GM10847 (cell line): ENCODE results near the gene RPS6KA4.

Experiments
- POLR2A ChIP-seq: IDR thresholded peaks from 2 replicates; pipeline ENCODE4 v1.6.1; 2011; ENCODE audit not compliant: insufficient read length; ENCODE audit errors: extremely low read depth

Gene RPS6KA4

GRCh38 chr11:64340671-64341335, 18.2 kb upstream of the RPS6KA4 start:
- TF ChIP-seq POLR2A, result peak; percentile 56

- no peak for TF ChIP-seq POLR2A
Observed at GRCh38 chr11:64341429-64341828, 17.5 kb upstream of the RPS6KA4 start.

- TF ChIP-seq POLR2A, result no peak
Observed at GRCh38 chr11:64341851-64342791, 16.8 kb upstream of the RPS6KA4 start.

- TF ChIP-seq POLR2A, result no peak
Observed at GRCh38 chr11:64342869-64343745, 15.9 kb upstream of the RPS6KA4 start.

GRCh38 chr11:64343767-64344559, 15.0 kb upstream of the RPS6KA4 start:
- TF ChIP-seq POLR2A, result no peak

- TF ChIP-seq POLR2A, result no peak
Observed at GRCh38 chr11:64344787-64345186, 14.2 kb upstream of the RPS6KA4 start.

- TF ChIP-seq POLR2A, result no peak
Observed at GRCh38 chr11:64347193-64347867, 11.6 kb upstream of the RPS6KA4 start.

- TF ChIP-seq POLR2A, result no peak
Observed at GRCh38 chr11:64348383-64349024, 10.5 kb upstream of the RPS6KA4 start.

- TF ChIP-seq POLR2A, result no peak
Observed at GRCh38 chr11:64349025-64349387, 10.0 kb upstream of the RPS6KA4 start.

- TF ChIP-seq POLR2A, result no peak
Observed at GRCh38 chr11:64349404-64349803, 9.6 kb upstream of the RPS6KA4 start.

GRCh38 chr11:64351136-64351631, 7.8 kb upstream of the RPS6KA4 start:
- no peak for TF ChIP-seq POLR2A

- no peak for TF ChIP-seq POLR2A
Observed at GRCh38 chr11:64352099-64352994, 6.6 kb upstream of the RPS6KA4 start.

- TF ChIP-seq POLR2A, result no peak
Observed at GRCh38 chr11:64352995-64353714, 5.8 kb upstream of the RPS6KA4 start.
